RWPE1 (cell line): ENCODE data around the gene STAG3.
"Not testable (repeated sequence)": the region's sequence is repeated elsewhere in the genome, so short reads cannot be mapped to it uniquely, and the experiment has no call there.

ENCODE experiments used
- CTCF ChIA-PET: fragments of 350-600 bp; sonication (Branson Sonifier 250); formaldehyde crosslinking; extraction: SDS; loops from one replicate; lab custom pipeline; 2021; lab: Yijun Ruan, JAX
- POLR2A ChIA-PET: fragments of 400-600 bp; formaldehyde crosslinking; extraction: SDS; loops from one replicate; lab custom pipeline; 2020; ENCODE audit warnings: antibody characterized with exemption; ENCODE audit not compliant: low non-redundant PET; lab: Yijun Ruan, JAX
- DNase-seq: peaks from one replicate; pipeline ENCODE4 v3.0.0; 2012; ENCODE audit warnings: low spot score
- H3K27ac ChIP-seq: fragments of 450-650 bp; 2 replicates; pipeline ENCODE4 v1.5.1; 2017
- CTCF ChIP-seq: fragments of 450-650 bp; conservative IDR thresholded peaks from 2 replicates; pipeline ENCODE4 v1.5.1; 2017; ENCODE audit warnings: low read depth, mild to moderate bottlenecking

STAG3 gene

GRCh38 chr7:100171840-100172239 is 5.9 kb upstream of the STAG3 start:
- no peak overlapping the region for H3K27ac ChIP-seq
- DNase-seq = no peak
- POLR2A ChIA-PET = no interaction called here
- TF ChIP-seq CTCF = no peak
- CTCF ChIA-PET = interaction anchor here (0.6 kb wide), 1 partner anchor 40 kb away, joined by 4 read pairs; no protein-coding TSS in a partner anchor

GRCh38 chr7:100173806-100174495 is 3.8 kb upstream of the STAG3 start:
- TF ChIP-seq CTCF = no peak
- CTCF ChIA-PET = no interaction called here
- H3K27ac ChIP-seq = no peak overlapping the region
- POLR2A ChIA-PET = no interaction called here
- no peak for DNase-seq

- ChIA-PET CTCF (no interaction called here), POLR2A (no interaction called here)
- no peak for TF ChIP-seq CTCF
- no peak for DNase-seq
- H3K27ac ChIP-seq = no peak overlapping the region
Observed at GRCh38 chr7:100174582-100174981, 3.1 kb upstream of the STAG3 start.

GRCh38 chr7:100175296-100175935 is 2.3 kb upstream of the STAG3 start:
- CTCF ChIA-PET = no interaction called here
- DNase-seq = no peak
- POLR2A ChIA-PET = no interaction called here
- peak overlapping the region; percentile 0; the same call in 1 of the 2 replicates for H3K27ac ChIP-seq
- no peak for TF ChIP-seq CTCF

GRCh38 chr7:100176096-100177044 is 1.3 kb upstream of the STAG3 start:
- DNase-seq = no peak
- ChIA-PET POLR2A (interaction anchor here (0.6 to 1.3 kb wide), 2 partner anchors 27 to 107 kb away, joined by 5 to 10 read pairs; partner anchors contain the start of gene LAMTOR4), CTCF (interaction anchor here (0.6 to 1.5 kb wide), 3 partner anchors 21 to 243 kb away, joined by 3 to 6 read pairs (median 3); no protein-coding TSS in a partner anchor)
- H3K27ac ChIP-seq = peak overlapping the region; percentile 44
- no peak for TF ChIP-seq CTCF

GRCh38 chr7:100180084-100180483 is 2.4 kb downstream of the STAG3 start:
- POLR2A ChIA-PET, DNase-seq, H3K27ac ChIP-seq: not testable (repeated sequence)
- CTCF ChIA-PET = interaction anchor here (0.7 kb wide), 1 partner anchor 37 kb away, joined by 3 read pairs; no protein-coding TSS in a partner anchor

GRCh38 chr7:100182616-100183015 is 4.9 kb downstream of the STAG3 start:
- DNase-seq, POLR2A ChIA-PET, CTCF ChIA-PET, H3K27ac ChIP-seq: not testable (repeated sequence)

GRCh38 chr7:100183090-100183489 is 5.4 kb downstream of the STAG3 start:
- CTCF ChIA-PET, POLR2A ChIA-PET, H3K27ac ChIP-seq, DNase-seq: not testable (repeated sequence)
